G401.6 (cell line): ENCODE measurements around the gene PSEN1.

Source experiments
- FAIRE-seq: peaks from 2 replicates; lab custom pipeline; 2012; peaks lifted over from hg19 to GRCh38; lab: Jason Lieb, UNC

PSEN1 gene

DNA sequence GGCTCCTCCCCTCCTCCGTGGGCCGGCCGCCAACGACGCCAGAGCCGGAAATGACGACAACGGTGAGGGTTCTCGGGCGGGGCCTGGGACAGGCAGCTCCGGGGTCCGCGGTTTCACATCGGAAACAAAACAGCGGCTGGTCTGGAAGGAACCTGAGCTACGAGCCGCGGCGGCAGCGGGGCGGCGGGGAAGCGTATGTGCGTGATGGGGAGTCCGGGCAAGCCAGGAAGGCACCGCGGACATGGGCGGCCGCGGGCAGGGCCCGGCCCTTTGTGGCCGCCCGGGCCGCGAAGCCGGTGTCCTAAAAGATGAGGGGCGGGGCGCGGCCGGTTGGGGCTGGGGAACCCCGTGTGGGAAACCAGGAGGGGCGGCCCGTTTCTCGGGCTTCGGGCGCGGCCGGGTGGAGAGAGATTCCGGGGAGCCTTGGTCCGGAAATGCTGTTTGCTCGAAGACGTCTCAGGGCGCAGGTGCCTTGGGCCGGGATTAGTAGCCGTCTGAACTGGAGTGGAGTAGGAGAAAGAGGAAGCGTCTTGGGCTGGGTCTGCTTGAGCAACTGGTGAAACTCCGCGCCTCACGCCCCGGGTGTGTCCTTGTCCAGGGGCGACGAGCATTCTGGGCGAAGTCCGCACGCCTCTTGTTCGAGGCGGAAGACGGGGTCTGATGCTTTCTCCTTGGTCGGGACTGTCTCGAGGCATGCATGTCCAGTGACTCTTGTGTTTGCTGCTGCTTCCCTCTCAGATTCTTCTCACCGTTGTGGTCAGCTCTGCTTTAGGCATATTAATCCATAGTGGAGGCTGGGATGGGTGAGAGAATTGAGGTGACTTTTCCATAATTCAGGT, at the start of gene PSEN1:
Gene PSEN1 (plus strand): TSS at position 121 of the 839 bp plus-strand sequence. CDS start 11,513 bp downstream, outside the sequence.
- FAIRE-seq = peak; percentile 90

GRCh38 chr14:73091044-73091443, 45.3 kb upstream of the PSEN1 start:
- no peak for FAIRE-seq

DNA sequence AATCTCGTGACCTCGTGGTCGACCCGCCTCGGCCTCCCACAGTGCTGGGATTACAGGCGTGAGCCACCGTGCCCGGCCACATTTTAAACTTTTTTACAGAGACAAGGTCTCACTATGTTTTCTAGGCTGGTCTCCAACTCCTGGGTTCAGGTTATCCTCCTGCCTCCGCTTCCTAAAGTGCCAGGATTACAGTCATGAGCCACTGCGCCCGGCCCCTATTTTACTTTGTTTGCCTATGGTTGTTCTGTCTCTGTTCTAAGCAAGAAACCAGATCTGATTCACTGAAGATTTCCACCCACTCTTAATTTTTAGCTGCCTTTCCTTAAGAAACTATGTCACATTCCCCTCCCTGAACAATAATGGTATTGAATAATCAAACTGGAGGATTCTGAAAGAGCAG, 38.9 kb upstream of the PSEN1 start:
- no peak for FAIRE-seq

- no peak for FAIRE-seq
Measured at GRCh38 chr14:73100334-73100733, 36.0 kb upstream of the PSEN1 start.

DNA sequence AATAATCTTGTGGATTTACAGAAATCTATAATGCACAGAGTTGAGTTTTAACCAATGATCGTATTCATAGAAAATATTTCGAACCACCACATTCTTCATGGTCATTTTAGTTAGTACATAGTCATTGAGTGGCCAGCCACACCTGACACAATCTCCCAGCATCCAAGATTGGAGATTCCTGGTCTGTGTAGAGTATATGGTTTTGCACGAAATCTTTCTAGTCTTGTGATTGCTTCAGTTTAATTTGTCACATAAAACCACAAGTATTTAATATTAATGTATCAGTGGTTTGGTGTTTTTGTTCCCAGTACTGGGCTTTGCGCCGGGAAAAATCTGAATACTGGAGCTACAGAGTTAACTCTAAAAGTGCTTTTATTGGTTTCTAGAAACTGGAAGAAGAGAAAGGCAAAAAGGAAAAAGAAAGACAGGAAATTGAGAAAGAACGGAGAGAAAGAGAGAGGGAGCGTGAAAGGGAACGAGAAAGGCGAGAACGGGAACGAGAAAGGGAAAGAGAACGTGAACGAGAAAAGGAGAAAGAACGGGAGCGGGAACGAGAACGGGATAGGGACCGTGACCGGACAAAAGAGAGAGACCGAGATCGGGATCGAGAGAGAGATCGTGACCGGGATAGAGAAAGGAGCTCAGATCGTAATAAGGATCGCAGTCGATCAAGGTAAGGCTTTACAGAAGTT, 33.4 kb upstream of the PSEN1 start:
- no peak for FAIRE-seq

- FAIRE-seq = no peak
Measured at GRCh38 chr14:73105050-73105449, 31.3 kb upstream of the PSEN1 start.

GRCh38 chr14:73105727-73106126, 30.6 kb upstream of the PSEN1 start:
- FAIRE-seq = no peak

DNA sequence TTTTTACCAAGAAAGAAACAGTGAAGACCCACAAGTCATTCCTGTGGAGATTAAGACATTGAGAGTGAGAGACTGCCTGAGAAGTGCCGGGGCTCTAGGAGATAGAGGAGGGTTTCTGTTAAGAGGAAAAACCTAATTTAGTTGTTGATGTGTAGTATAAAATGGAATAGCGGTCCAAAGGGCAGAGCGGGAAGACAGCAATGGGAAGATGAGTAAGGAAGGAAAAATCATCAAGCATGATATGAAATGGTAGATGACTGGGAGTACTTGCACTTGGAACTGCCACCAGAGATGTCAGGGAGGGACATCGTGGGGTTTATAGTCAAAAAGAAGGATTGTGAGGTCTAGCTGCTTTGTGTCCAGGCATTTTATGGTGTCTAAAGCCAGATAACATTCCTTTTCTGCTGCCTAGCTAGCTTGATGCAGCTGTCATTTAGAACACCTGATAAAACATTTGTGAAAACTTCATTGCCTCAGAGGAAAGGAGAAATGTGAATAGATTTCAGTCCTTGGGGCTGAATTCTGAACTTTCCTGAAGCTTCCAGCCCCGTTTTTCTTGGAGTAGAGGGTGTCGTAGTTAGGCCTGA, 20.1 kb upstream of the PSEN1 start:
- FAIRE-seq = no peak

DNA sequence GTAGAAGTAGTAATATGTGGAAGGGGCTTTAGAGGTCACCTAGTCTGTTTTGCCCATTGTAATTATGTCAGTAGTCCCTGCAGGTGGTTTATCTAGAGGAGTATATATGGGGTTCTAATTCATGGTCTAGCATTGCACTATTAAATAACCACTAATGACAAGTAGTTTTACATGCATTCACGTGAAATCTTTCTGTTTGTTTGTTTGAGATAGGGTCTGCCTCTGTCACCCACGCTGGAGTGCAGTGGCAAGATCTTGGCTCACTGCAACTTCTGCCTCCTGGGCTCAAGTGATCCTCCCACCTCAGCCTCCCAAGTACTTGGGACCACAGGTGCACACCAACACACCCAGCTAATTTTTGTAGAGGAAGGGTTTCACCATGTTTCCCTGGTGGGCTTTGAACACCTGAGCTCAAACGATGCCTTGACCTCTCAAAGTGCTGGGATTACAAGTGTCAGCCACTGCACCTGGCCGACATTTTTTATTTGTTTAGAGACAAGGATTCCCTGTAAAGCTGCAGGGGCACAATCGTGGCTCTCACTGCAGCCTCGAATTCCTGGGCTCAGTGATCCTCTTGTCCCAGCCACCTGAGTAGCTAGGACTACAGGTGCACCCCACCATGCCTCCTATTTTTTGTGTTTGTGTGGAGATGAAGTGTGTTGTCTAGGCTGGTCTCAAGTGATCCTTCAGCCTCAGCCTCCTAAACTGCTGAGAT, 12.0 kb upstream of the PSEN1 start:
- FAIRE-seq = no peak

- no peak for FAIRE-seq
Measured at GRCh38 chr14:73125169-73125588, 11.1 kb upstream of the PSEN1 start.

GRCh38 chr14:73125746-73126145, 10.6 kb upstream of the PSEN1 start:
- FAIRE-seq = no peak

DNA sequence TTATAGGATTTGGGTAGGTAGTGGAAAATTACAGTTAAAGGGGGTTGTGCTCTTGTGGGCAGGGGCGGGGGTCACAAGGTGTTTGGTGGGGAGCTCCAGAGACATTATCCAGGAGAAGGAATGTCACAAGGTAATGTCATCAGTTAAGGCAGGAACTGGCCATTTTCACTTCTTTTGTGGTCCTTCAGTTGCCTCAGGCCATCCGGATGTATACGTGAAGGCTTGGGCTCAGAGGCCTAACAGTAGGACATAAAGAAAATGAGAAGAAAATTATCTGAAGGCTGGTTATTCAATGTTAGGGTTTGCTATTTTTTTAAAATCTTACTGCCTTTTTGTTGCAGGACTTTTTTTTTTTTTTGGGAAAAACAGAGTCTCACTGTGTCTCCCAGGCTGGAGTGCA, 2.5 kb upstream of the PSEN1 start:
- FAIRE-seq = no peak

GRCh38 chr14:73136085-73136386, 271 bp upstream of the PSEN1 start:
- no peak for FAIRE-seq

GRCh38 chr14:73140811-73141323, 4.6 kb downstream of the PSEN1 start:
- no peak for FAIRE-seq

DNA sequence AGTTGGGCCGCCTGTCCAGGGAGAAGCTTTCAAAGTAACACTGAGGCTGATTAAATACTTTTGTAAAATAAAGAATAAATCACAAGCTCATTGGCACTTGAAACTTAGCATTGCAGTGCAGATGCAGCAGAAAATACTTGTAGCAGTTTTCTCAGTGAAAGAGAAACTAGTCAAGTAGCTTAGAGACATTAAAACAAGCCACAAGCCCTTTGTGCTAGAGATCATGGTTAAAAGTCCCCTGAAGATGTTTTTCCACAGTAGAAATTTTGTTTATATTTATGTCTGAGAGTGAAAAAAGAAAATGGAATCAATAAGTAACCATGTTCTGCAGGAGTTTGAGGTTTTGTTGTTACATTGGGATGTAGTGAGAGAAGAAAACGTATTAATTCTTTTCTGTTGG, 5.9 kb downstream of the PSEN1 start:
- FAIRE-seq = no peak

- FAIRE-seq = no peak
Measured at GRCh38 chr14:73143003-73143402, 6.7 kb downstream of the PSEN1 start.

- no peak for FAIRE-seq
Measured at GRCh38 chr14:73143617-73144016, 7.3 kb downstream of the PSEN1 start.

- FAIRE-seq = no peak
Measured at GRCh38 chr14:73145371-73145770, 9.1 kb downstream of the PSEN1 start.

DNA sequence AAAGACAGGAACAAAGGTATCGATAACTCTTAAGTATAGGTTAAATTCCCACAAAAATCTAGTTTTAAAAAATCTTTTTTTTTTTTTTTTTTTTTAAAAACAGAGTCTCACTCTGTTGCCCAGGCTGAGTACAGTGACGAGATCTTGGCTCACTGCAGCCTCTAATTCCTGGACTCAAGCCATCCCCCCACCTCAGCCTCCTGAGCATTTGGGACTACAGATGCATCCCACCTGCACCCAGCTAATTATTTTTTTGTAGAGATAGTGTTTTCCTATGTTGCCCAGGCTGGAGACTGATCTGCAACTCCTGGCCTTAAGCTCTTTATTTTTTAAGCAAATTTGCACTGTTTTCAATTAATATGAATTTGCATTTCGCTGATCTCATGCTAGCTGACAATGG, 9.8 kb downstream of the PSEN1 start:
- FAIRE-seq = no peak

GRCh38 chr14:73149753-73150152, 13.4 kb downstream of the PSEN1 start:
- no peak for FAIRE-seq

DNA sequence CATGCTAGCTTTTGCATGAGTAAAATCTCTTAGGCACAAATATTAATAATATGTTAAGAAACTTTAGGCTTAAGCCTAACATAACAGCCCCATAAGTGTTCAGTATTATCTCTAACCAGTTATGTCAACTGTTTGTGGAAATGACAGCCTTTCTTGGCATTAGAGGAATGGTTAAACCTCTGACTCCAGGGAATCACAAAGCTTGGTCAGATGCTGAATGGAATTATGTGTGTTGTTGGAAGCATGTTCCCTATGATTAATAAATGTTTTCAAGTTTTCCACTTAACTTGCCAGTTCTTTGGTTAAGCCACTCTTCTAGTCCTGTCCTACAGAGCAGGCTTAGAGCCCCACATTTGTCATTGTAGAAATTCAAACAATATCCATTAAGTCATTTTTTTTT, 17.0 kb downstream of the PSEN1 start:
- FAIRE-seq = no peak

DNA sequence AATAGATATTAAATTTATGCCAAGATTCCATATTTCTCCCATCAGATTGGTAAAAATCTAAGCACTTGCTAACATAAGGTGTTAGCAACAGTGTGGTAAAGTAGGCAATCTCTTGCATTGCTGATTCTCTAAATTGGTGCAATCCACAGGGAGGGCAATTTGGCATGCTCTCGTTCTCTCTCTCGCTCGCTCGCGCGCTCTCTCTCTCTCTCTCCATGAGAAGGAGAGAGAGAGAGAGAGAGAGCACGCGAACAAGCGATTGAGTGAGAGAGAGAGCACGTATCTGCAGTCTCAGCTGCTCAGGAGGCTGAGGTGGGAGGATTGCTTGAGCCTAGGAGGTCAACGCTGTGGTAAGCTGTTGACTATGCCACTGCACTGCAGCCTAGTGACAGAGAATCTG, 25.9 kb downstream of the PSEN1 start:
- no peak for FAIRE-seq

DNA sequence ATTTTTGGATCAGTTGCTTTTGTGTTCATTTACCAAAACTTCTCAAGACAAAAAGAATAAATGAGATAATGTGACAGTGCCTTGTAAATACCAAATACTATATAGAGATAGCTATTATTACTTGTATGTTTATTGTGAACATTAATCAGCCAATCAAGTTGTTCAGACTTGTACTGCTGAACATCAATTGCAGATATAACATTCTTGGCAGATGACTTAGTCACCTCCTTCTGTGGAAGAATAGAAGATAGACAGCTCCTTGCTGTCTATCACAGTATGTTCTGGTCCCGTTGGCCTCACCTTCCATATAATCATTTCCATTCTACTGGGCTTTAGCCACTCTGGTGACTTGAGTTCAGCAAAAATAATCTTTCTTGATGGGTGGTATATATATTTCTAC, 30.1 kb downstream of the PSEN1 start:
- no peak for FAIRE-seq
